Activated CD8-positive, alpha-beta memory T cell treated with anti-CD3 and anti-CD28 coated beads, Interleukin-2, amount 50 U/mL, for 4 hours (primary cell): ENCODE measurements around the gene OR52E6.

Source experiments
- DNase-seq: peaks from one replicate; pipeline ENCODE4 v3.0.0-alpha.2; 2020

The OR52E6 gene

DNA sequence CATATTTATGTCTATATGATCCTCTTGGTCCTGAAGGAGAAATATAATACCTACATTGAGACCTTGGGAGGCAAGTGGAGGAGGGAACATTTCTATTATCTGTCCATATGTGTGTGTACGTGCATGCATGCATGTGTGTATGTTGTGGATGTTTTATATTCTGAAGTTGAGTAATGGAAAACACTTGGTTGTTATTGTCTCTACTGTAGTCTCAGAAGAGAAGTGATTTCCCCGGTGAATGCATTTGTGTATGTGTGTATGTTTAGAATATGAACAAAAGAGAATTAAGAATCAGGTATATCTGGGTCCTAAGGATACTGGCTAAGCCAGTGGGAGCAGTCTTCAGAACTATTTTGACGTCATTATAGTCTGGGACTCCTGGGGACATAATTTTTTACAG, 50.5 kb downstream of the OR52E6 start, which contains the start of gene OR52N1:
OR52N1 (minus strand) TSS at position 101 of the 400 bp plus-strand sequence. CDS start 2,449 bp downstream, outside the sequence.
- no peak for DNase-seq
